Measurements from ENCODE around the gene TEX14. TPM values are rescaled to one million over a fixed set of nuclear protein-coding genes. Genes with fewer than 3 reads are reported as not detected.

The TEX14 gene
- total and polyA plus RNA-seq, 10 of the 15 experiments (the other 5 are each of a cell fraction or from before 2014, with no cell fraction given), result 0.15 to 1.3 (median 0.66) TPM

- H3K4me3 ChIP-seq, result no peak overlapping the region
- H3K4me2 ChIP-seq (ENCODE audit: control insufficient read depth, insufficient read depth), result no peak overlapping the region
- ChIA-PET RAD21 (ENCODE audit: unreplicated experiment) (interaction anchor here (0.9 kb wide), 1 partner anchor 84 kb away, joined by 3 read pairs; no protein-coding TSS in a partner anchor), SMC1A (ENCODE audit: uncharacterized antibody, unreplicated experiment) (interaction anchor here (0.8 to 3.7 kb wide), 5 partner anchors 8 to 66 kb away, joined by 3 to 12 read pairs (median 4); partner anchors contain the start of gene RAD51C), CTCF (interaction anchor here (2.1 to 2.3 kb wide), 2 partner anchors 84 to 95 kb away, joined by 6 to 8 read pairs; no protein-coding TSS in a partner anchor), POLR2A (interaction anchor here (0.5 to 2.5 kb wide), 3 partner anchors 12 to 59 kb away, joined by 4 to 7 read pairs (median 5); no protein-coding TSS in a partner anchor)
- H3K36me3 ChIP-seq (ENCODE audit: control insufficient read depth in 2 of 2, insufficient read depth in 2 of 2, low read length in 1 of 2), result no peaks in the 10 kb centered on the region
- intact Hi-C loops (cut with micrococcal nuclease; ENCODE audit: unreplicated experiment) (no loop called here), in situ Hi-C loops (cut with MboI) (no loop called here)
- H3K9ac ChIP-seq (ENCODE audit: control insufficient read depth, insufficient read depth, low read length), result no peak overlapping the region
- no peak overlapping the region for H3K27ac ChIP-seq (ENCODE audit: control insufficient read depth, insufficient read depth)
- no TSS peak for BruUV-seq (replicated peaks)
- no peaks in the 10 kb centered on the region for H3K9me3 ChIP-seq (replicated peaks; ENCODE audit: control insufficient read depth, insufficient read depth, low read length)
- 80% methylated on average over 3 of the region's 3 CpGs for WGBS (ENCODE audit: insufficient coverage, insufficient replicate concordance, low lambda C conversion rate, missing lambda C conversion rate)
- FAIRE-seq, result no peak
- no peaks in the 10 kb centered on the region for H4K20me1 ChIP-seq (ENCODE audit: control insufficient read depth, insufficient read depth)
- no peaks in the 10 kb centered on the region for H3K79me2 ChIP-seq (ENCODE audit: control insufficient read depth, insufficient read depth, low read length)
- ATAC-seq, result no peak
- no peaks in the 10 kb centered on the region for H3K27me3 ChIP-seq (replicated peaks in 1 of 2; ENCODE audit: control insufficient read depth in 2 of 2, insufficient read depth in 2 of 2, low read length in 1 of 2)
- no peaks in the 10 kb centered on the region for H3K4me1 ChIP-seq (ENCODE audit: control insufficient read depth, insufficient read depth, low read length)
- no peak for DNase-seq (ENCODE audit: low read depth, low spot score)
- no peak overlapping the region for H2AFZ ChIP-seq (ENCODE audit: control insufficient read depth, low read depth, low read length)
- TF ChIP-seq ZBTB11 (CRISPR knock-in tag; IDR thresholded peaks at IDR 0.05) (no peak), CUX1 (IDR thresholded peaks at IDR 0.05; ENCODE audit: insufficient replicate concordance, low read depth, low read length) (no peak), CHD4 (IDR thresholded peaks at IDR 0.05) (no peak), E2F4 (IDR thresholded peaks at IDR 0.05; ENCODE audit: low read depth, low read length) (no peak), SKIL (IDR thresholded peaks at IDR 0.05; ENCODE audit: low read depth, poor library complexity, severe bottlenecking) (no peak), ATF7 (IDR thresholded peaks at IDR 0.05; ENCODE audit: low read depth) (no peak), RELB (IDR thresholded peaks at IDR 0.05; ENCODE audit: low read depth) (no peak), NFYA (IDR thresholded peaks at IDR 0.05; ENCODE audit: borderline replicate concordance, low read depth, low read length) (no peak), MTA2 (IDR thresholded peaks at IDR 0.05; ENCODE audit: low read depth) (no peak)
Observed at GRCh38 chr17:58671969-58672368, 19.9 kb downstream of the TEX14 start.

Data from GM12878 (cell line).